Trophoblast cell (in vitro differentiated cells and primary cell): Measurements from ENCODE around the gene CNTNAP4.

Source experiments
- DNase-seq, 2 donors: peaks; one replicate each; pipeline ENCODE4 v3.0.0-alpha.2; 2016
- H2AFZ ChIP-seq: 2 replicates; pipeline ENCODE4 v1.6.1; 2013; ENCODE audit warnings: low read length, moderate library complexity, mild to moderate bottlenecking; ENCODE audit not compliant: insufficient read depth, poor library complexity
- H2AK5ac ChIP-seq: 2 replicates; pipeline ENCODE4 v1.6.1; 2013; ENCODE audit warnings: mild to moderate bottlenecking, low read length
- H2BK120ac ChIP-seq: 2 replicates; pipeline ENCODE4 v1.6.1; 2013; ENCODE audit warnings: low read length, mild to moderate bottlenecking, moderate library complexity; ENCODE audit not compliant: insufficient read depth, poor library complexity
- H2BK12ac ChIP-seq: 2 replicates; pipeline ENCODE4 v1.6.1; 2013; ENCODE audit warnings: mild to moderate bottlenecking, low read length, moderate library complexity
- H2BK5ac ChIP-seq: 2 replicates; pipeline ENCODE4 v1.6.1; 2013; ENCODE audit warnings: low read length, low read depth, moderate library complexity, mild to moderate bottlenecking; ENCODE audit not compliant: poor library complexity
- H3K14ac ChIP-seq: 2 replicates; pipeline ENCODE4 v1.6.1; 2013; ENCODE audit warnings: mild to moderate bottlenecking, low read length
- H3K18ac ChIP-seq: 2 replicates; pipeline ENCODE4 v1.6.1; 2013; ENCODE audit warnings: mild to moderate bottlenecking, low read length
- H3K23ac ChIP-seq: 2 replicates; pipeline ENCODE4 v1.6.1; 2013; ENCODE audit warnings: low read length
- H3K27ac ChIP-seq: 2 replicates; pipeline ENCODE4 v1.5.1; 2013; ENCODE audit warnings: low read depth, mild to moderate bottlenecking, inconsistent platforms, low read length, moderate library complexity
- H3K27me3 ChIP-seq: 2 replicates; pipeline ENCODE4 v1.6.1; 2013; ENCODE audit warnings: inconsistent platforms, mild to moderate bottlenecking, low read length, moderate library complexity; ENCODE audit not compliant: insufficient read depth
- H3K36me3 ChIP-seq, 2 experiments: 1 replicate in 1 of 2; 2 replicates in 1 of 2; pipeline ENCODE4 v1.6.1; 2013; ENCODE audit warnings: low read length in 2 of 2, mild to moderate bottlenecking in 2 of 2, moderate library complexity in 1 of 2; ENCODE audit not compliant: insufficient read depth in 2 of 2, control insufficient read depth in 1 of 2
- H3K4ac ChIP-seq: 2 replicates; pipeline ENCODE4 v1.6.1; 2013; ENCODE audit warnings: low read depth, mild to moderate bottlenecking, low read length, moderate library complexity
- H3K4me1 ChIP-seq, 2 experiments: 1 replicate in 1 of 2; 2 replicates in 1 of 2; pipeline ENCODE4 v1.6.1; 2013; ENCODE audit warnings: low read length in 2 of 2, mild to moderate bottlenecking in 2 of 2, moderate library complexity in 1 of 2; ENCODE audit not compliant: insufficient read depth in 2 of 2, control insufficient read depth in 1 of 2
- H3K4me2 ChIP-seq: 2 replicates; pipeline ENCODE4 v1.6.1; 2013; ENCODE audit warnings: inconsistent platforms, mild to moderate bottlenecking, low read length, moderate library complexity
- H3K4me3 ChIP-seq: 2 replicates; pipeline ENCODE4 v1.5.1; 2013; ENCODE audit warnings: mild to moderate bottlenecking, low read depth, low read length, inconsistent platforms
- H3K79me1 ChIP-seq: one replicate; pipeline ENCODE4 v1.6.1; 2013; ENCODE audit warnings: low read length
- H3K79me2 ChIP-seq: 2 replicates; pipeline ENCODE4 v1.6.1; 2013; ENCODE audit warnings: low read length, mild to moderate bottlenecking; ENCODE audit not compliant: control insufficient read depth, insufficient read depth, poor library complexity
- H3K9ac ChIP-seq: 2 replicates; pipeline ENCODE4 v1.6.1; 2013; ENCODE audit warnings: mild to moderate bottlenecking, low read length
- H3K9me3 ChIP-seq: 2 replicates; pipeline ENCODE4 v1.6.1; 2013; ENCODE audit warnings: low read depth, mild to moderate bottlenecking, control low read depth, inconsistent platforms, low read length; ENCODE audit not compliant: insufficient read depth
- H4K12ac ChIP-seq: 2 replicates; pipeline ENCODE4 v1.6.1; 2013; ENCODE audit warnings: low read depth, mild to moderate bottlenecking, low read length, moderate library complexity
- H4K8ac ChIP-seq: 2 replicates; pipeline ENCODE4 v1.6.1; 2013; ENCODE audit warnings: low read depth, mild to moderate bottlenecking, low read length, moderate library complexity
- H4K91ac ChIP-seq: one replicate; pipeline ENCODE4 v1.6.1; 2013; ENCODE audit warnings: low read depth, mild to moderate bottlenecking, low read length, moderate library complexity
- WGBS: extraction: QIAGEN DNeasy Blood & Tissue Kit; methylation state at CpG from one replicate; pipeline ENCODE4 v1.1.7; 2013; ENCODE audit warnings: missing lambda C conversion rate; ENCODE audit not compliant: insufficient read length, insufficient coverage; ENCODE audit errors: extremely low coverage; 5-methylcytosine and 5-hydroxymethylcytosine counted together

The CNTNAP4 gene

GRCh38 chr16:76456016-76456415, 178.8 kb downstream of the CNTNAP4 start:
- H4K91ac ChIP-seq = no peak overlapping the region
- H4K12ac ChIP-seq = no peak overlapping the region
- H3K4me3 ChIP-seq = no peak overlapping the region
- no peak overlapping the region for H3K9ac ChIP-seq
- H3K18ac ChIP-seq = no peak overlapping the region
- no peak overlapping the region for H2AFZ ChIP-seq
- no peak overlapping the region for H2BK120ac ChIP-seq
- no peak overlapping the region for H2BK12ac ChIP-seq
- no peaks in the 10 kb centered on the region for H3K27me3 ChIP-seq
- no peak overlapping the region for H3K14ac ChIP-seq
- no peak overlapping the region for H2AK5ac ChIP-seq
- H3K79me2 ChIP-seq = no peaks in the 10 kb centered on the region
- no peak overlapping the region for H3K4ac ChIP-seq
- no peaks in the 10 kb centered on the region for H3K9me3 ChIP-seq
- no peak overlapping the region for H4K8ac ChIP-seq
- H3K79me1 ChIP-seq = no peaks in the 10 kb centered on the region
- H3K4me1 ChIP-seq = no peaks in the 10 kb centered on the region
- no peaks in the 10 kb centered on the region for H3K36me3 ChIP-seq
- H2BK5ac ChIP-seq = no peak overlapping the region
- no CpG with 5 or more reads among the region's 5 CpGs for WGBS
- DNase-seq = no peak
- H3K27ac ChIP-seq = no peak overlapping the region
- no peak overlapping the region for H3K23ac ChIP-seq
- H3K4me2 ChIP-seq = no peak overlapping the region

- Histone ChIP-seq H2AFZ (no peak overlapping the region), H3K23ac (no peak overlapping the region), H3K79me1 (no peaks in the 10 kb centered on the region), H3K79me2 (no peaks in the 10 kb centered on the region), H3K9me3 (no peaks in the 10 kb centered on the region), H4K91ac (no peak overlapping the region), H3K9ac (no peak overlapping the region), H3K4me2 (no peak overlapping the region), H3K14ac (no peak overlapping the region), H3K4ac (no peak overlapping the region), H3K27me3 (no peaks in the 10 kb centered on the region), H3K36me3 (no peaks in the 10 kb centered on the region), H2BK12ac (no peak overlapping the region), H4K12ac (no peak overlapping the region), H2AK5ac (no peak overlapping the region), H3K18ac (no peak overlapping the region), H4K8ac (no peak overlapping the region), H2BK5ac (no peak overlapping the region), H3K27ac (no peak overlapping the region), H3K4me3 (no peak overlapping the region), H3K4me1 (no peaks in the 10 kb centered on the region), H2BK120ac (no peak overlapping the region)
- WGBS = no CpG with 5 or more reads among the region's 2 CpGs
- DNase-seq = no peak
Observed at GRCh38 chr16:76459111-76459510, 181.9 kb downstream of the CNTNAP4 start.

- Histone ChIP-seq H3K4ac (no peak overlapping the region), H3K4me1 (no peaks in the 10 kb centered on the region), H2AK5ac (no peak overlapping the region), H3K36me3 (no peaks in the 10 kb centered on the region), H3K18ac (no peak overlapping the region), H3K27ac (no peak overlapping the region), H2BK5ac (no peak overlapping the region), H2AFZ (no peak overlapping the region), H2BK12ac (no peak overlapping the region), H3K9me3 (no peaks in the 10 kb centered on the region), H3K4me3 (no peak overlapping the region), H4K8ac (no peak overlapping the region), H3K23ac (no peak overlapping the region), H3K79me1 (no peaks in the 10 kb centered on the region), H3K9ac (no peak overlapping the region), H3K79me2 (no peaks in the 10 kb centered on the region), H4K12ac (no peak overlapping the region), H4K91ac (no peak overlapping the region), H2BK120ac (no peak overlapping the region), H3K27me3 (no peaks in the 10 kb centered on the region), H3K4me2 (no peak overlapping the region), H3K14ac (no peak overlapping the region)
- WGBS = no CpG with 5 or more reads among the region's 8 CpGs
- DNase-seq = no peak
Observed at GRCh38 chr16:76461836-76462235, 184.6 kb downstream of the CNTNAP4 start.

GRCh38 chr16:76464955-76465620, 187.9 kb downstream of the CNTNAP4 start:
- H3K9ac ChIP-seq = no peak overlapping the region
- H3K27me3 ChIP-seq = no peaks in the 10 kb centered on the region
- no peaks in the 10 kb centered on the region for H3K79me2 ChIP-seq
- H2AK5ac ChIP-seq = no peak overlapping the region
- H3K9me3 ChIP-seq = no peaks in the 10 kb centered on the region
- no peak overlapping the region for H2BK12ac ChIP-seq
- H3K36me3 ChIP-seq = no peaks in the 10 kb centered on the region
- no peak overlapping the region for H2BK120ac ChIP-seq
- H2AFZ ChIP-seq = no peak overlapping the region
- no peak overlapping the region for H3K23ac ChIP-seq
- no peak overlapping the region for H4K12ac ChIP-seq
- H3K27ac ChIP-seq = no peak overlapping the region
- no peak overlapping the region for H3K14ac ChIP-seq
- no peak overlapping the region for H3K4ac ChIP-seq
- H3K4me2 ChIP-seq = no peak overlapping the region
- no peak overlapping the region for H3K4me3 ChIP-seq
- H2BK5ac ChIP-seq = no peak overlapping the region
- H4K8ac ChIP-seq = no peak overlapping the region
- H3K4me1 ChIP-seq = no peaks in the 10 kb centered on the region
- no peak overlapping the region for H3K18ac ChIP-seq
- no peak overlapping the region for H4K91ac ChIP-seq
- H3K79me1 ChIP-seq = no peaks in the 10 kb centered on the region
- WGBS = no CpG with 5 or more reads among the region's 3 CpGs
- DNase-seq = no peak
